ENCODE measurements around the gene SF3A2.

The SF3A2 gene

GRCh38 chr19:2207991-2208860, 28.4 kb upstream of the SF3A2 start:
- DNase-seq (ENCODE audit: low read depth): peak; percentile 53

- no peak for DNase-seq (ENCODE audit: low read depth)
These were observed 27.6 kb upstream of the SF3A2 start for GRCh38 chr19:2208975-2209374.

- no peak for DNase-seq (ENCODE audit: low read depth)
These were observed 27.2 kb upstream of the SF3A2 start for GRCh38 chr19:2209408-2209807.

GRCh38 chr19:2210206-2210605, 26.4 kb upstream of the SF3A2 start:
- DNase-seq (ENCODE audit: low read depth): no peak

GRCh38 chr19:2210987-2211740, 25.5 kb upstream of the SF3A2 start:
- no peak for DNase-seq (ENCODE audit: low read depth)

GRCh38 chr19:2212861-2213711, 23.5 kb upstream of the SF3A2 start:
- DNase-seq (ENCODE audit: low read depth): no peak

- no peak for DNase-seq (ENCODE audit: low read depth)
These were observed 22.8 kb upstream of the SF3A2 start for GRCh38 chr19:2213799-2214198.

GRCh38 chr19:2214251-2214650, 22.4 kb upstream of the SF3A2 start:
- DNase-seq (ENCODE audit: low read depth): no peak

- DNase-seq (ENCODE audit: low read depth): no peak
These were observed 21.3 kb upstream of the SF3A2 start for GRCh38 chr19:2215281-2215751.

- DNase-seq (ENCODE audit: low read depth): no peak
These were observed 20.0 kb upstream of the SF3A2 start for GRCh38 chr19:2216361-2217225.

- DNase-seq (ENCODE audit: low read depth): no peak
These were observed 19.0 kb upstream of the SF3A2 start for GRCh38 chr19:2217591-2217990.

GRCh38 chr19:2219726-2220125, 16.9 kb upstream of the SF3A2 start:
- DNase-seq (ENCODE audit: low read depth): no peak

- peak; percentile 53 for DNase-seq (ENCODE audit: low read depth)
These were observed 15.3 kb upstream of the SF3A2 start for GRCh38 chr19:2221250-2221831.

- no peak for DNase-seq (ENCODE audit: low read depth)
These were observed 14.7 kb upstream of the SF3A2 start for GRCh38 chr19:2221918-2222317.

- DNase-seq (ENCODE audit: low read depth): no peak
These were observed 13.2 kb upstream of the SF3A2 start for GRCh38 chr19:2223391-2223790.

GRCh38 chr19:2223959-2224358, 12.7 kb upstream of the SF3A2 start:
- DNase-seq (ENCODE audit: low read depth): no peak

- DNase-seq (ENCODE audit: low read depth): no peak
These were observed 11.8 kb upstream of the SF3A2 start for GRCh38 chr19:2224754-2225349.

- DNase-seq (ENCODE audit: low read depth): no peak
These were observed 11.1 kb upstream of the SF3A2 start for GRCh38 chr19:2225415-2226050.

GRCh38 chr19:2226051-2226839, 10.4 kb upstream of the SF3A2 start:
- DNase-seq (ENCODE audit: low read depth): no peak
